Mesenteric fat pad (tissue), 1 donor: ENCODE measurements around the gene ENDOU. TPM values are rescaled to one million over a fixed set of nuclear protein-coding genes. Genes with fewer than 3 reads are reported as not detected.

Experiments used
- DNase-seq: peaks from one replicate; pipeline ENCODE4 v3.0.0-alpha.2; 2020; ENCODE audit warnings: low spot score
- total RNA-seq: library from RNA; stranded (reverse); fragmentation: NEBNext Ultra II Directional; extraction: Animal tissue kit (Norgen Biotek cat#: 25700); gene quantifications from one replicate; pipeline ENCODE4 v1.2.1, GENCODE V29; 2021
- donor health status: DM: yes; HTN: yes; CAD: no.

Gene ENDOU
- total RNA-seq, 1 donor from 2014 or later: 1.4 TPM

DNA sequence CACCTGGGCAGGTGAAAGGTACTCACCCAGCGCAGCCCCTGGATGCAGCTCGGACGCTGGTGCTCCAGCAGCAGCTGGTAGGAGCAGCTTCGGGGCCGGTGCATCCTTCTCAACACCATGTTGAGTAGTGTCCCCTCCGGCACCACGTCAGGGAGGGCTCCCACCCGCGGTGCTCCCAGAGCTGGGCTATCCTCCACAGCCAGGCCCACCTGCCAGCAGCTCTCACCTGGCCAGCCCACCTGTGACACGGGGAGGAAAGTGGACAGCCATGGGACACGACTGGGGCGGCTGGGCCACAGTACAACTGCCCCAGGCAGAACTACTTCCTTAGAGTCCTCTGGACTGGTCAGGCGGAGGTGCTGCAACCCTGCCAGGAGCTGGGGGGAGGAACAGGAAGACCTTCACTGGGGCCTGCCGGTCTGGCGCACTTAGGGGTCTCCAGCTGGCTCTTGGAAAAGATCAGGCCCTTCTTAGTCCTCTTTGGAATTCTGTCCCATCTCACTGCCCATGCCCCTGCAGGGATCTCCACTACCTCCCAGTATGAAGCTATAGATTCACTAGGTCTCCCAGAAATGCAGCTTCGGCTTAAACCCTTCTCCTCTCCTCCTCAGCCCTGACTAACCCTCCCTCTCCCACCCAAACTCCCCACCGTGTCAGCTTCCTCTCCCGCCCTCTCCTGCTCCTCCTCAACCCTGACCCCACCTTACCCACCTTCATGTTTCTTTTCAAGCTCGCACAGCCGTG lies 32.7 kb upstream of the ENDOU start:
- no peak for DNase-seq

DNA sequence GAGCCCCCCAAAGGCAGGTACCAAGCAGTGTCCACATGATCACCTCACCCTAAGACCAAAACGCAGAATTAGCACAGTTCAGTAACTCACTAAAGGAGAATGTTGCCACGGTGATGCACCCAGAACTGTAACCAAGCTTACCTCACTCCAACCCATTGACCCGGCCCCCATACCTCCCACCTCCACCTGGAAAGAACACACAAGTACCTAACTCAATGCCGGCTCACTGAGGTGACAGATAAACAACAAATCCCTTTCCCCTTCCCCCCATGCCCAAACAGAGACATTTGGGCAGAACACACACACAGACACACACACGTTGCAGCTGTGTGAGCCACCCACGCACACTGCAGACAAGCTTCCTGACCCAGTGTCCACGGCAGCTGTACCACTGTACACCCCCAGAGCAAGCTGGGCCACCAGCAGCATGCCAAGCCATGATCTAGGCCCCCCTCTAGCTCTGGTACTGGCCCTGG lies 32.1 kb upstream of the ENDOU start:
- no peak for DNase-seq

DNA sequence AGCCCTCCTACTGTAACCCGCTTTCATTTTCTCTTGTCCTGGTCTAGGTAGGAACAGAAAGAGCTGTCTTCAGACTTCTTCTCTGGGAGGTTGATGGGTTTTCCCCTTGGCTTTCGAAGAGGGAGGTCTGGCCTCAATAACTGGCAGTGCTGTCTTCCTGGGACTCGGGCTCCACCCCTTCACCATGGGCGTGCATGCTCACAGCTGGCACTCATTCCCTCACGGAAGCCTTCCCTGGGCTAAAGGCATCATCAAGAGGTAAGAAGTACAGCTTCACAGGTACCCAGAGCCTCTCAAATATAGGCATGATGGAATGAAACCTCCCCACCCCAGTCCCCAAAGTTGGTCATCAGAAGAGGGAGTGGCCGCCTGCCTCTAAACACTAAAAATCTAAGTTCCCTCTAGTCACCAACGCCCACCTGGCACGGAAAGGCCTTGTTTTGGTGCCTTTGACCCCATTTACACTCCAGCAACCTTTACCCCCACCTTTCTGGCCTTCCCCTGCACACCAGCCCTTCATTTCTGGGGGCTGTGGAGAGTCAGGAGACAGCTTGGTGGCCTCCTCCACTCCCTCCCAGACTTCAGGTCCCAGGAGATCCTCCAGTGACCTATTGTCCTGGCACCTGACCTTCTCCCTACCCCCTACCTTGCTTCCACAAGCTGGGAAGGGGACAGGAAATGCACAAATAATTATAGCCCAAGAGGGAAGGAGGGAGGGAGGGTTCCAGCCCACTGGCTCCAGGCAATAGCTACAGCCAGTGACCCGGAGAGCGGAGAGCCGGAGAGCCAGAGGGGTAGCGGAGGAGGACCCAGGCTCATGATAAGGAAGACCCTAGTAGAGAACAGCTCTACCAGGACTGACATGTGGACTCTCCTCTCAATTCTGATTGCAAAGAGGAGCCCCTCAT lies 30.6 kb upstream of the ENDOU start:
- DNase-seq: no peak

DNA sequence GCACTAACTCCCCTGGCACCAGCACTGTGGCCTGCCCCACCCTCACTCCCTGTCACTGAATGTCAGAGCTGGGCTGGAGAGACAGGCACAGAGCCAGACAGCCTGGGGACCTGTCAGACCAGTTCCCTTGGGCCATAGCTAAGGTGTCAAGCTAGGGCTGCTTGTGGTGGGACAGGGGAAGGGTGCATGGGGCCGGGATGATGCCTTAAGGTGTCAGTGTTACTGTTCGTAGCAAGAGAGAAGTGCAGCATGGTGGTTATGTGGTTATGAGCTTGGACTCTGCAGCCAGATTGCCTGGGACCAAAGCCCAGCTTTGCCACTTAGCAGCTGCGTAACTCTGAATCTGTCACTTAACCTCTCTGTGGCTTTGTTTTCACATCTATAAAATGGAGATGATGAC lies 29.6 kb upstream of the ENDOU start:
- DNase-seq: no peak

DNA sequence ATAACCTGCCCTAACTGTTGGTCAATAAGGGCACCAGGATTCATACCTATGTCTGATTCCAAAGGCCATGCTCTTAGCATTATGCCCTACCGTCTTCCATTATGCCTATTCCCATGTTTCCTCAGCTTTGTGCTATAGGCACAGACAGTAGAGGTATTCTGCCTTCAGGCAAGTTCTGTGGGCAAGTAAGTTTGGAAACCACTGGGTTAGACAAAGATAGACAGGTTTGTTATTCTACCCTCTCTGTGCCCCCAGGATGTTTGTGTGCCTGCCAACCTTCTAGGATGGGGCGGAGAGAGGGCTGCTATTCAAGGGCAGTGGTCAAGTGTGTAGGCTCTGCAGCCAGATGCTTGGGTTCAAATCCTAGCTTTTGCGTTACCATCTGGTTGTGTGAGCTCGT lies 28.8 kb upstream of the ENDOU start:
- DNase-seq: no peak

DNA sequence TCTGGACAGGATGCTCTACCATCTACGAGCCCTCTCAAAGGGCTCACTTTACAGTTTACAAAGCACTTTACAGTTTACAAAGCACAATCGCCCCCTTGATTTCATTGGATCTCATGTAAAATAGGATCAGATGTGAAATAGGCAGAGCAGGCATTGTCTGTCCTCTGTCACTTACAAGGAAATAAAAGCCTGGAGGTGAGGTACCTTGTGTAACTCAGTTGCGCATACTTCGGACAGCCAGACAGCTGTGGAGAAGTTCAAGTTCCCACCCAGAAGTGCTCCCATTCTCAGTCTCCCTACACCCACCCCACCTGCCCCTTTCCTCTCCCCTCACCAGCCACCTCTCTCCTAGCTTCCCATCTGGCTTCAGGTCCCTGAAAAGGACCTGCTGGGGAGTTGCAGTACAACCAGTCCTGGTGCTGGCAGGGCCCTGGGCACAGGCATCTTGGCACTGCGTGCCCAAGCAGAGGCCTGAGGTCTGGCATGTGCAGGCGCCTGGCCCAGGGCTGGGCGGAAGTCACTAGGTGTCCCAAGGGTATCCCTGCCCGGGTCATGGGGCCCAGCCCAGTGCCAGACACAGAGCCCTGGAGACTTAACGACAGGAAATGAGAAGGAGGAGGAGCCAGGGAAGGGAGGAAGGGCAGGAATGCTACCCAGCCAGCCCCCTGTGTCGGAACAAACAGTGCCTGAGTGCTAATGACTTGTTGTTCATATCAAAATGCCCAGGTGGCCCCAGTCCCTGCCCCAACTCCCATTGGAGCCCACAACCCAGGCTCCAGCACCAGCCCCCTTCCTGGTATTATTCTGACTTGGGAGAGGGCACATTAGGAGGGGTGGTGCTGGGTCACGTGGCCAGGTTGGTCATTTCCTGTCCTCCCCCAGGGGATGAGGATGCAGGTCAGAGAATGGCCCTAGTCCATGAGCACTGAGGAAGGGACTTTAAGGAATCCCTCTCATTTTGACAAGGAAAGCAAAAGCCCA lies 28.0 kb upstream of the ENDOU start:
- DNase-seq: no peak

DNA sequence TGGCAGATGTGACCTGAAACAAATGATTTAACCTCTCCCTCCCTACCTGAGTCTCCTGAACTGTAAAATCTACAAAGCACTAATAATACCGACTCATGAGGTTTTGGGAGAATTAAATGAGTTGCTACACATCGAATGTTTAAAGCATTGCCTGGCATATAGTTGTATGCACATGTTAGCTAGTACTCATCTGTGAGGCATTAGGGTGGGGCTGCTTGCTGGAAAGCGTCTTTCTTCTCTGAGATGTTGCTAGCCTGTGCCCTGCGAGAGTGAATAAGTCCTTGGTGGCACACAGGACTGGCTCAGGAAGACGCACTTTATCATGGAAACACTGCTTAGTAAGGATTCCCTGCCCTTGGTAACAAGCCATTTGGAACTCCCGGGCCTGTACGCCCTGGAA lies 27.3 kb upstream of the ENDOU start:
- DNase-seq: no peak

DNA sequence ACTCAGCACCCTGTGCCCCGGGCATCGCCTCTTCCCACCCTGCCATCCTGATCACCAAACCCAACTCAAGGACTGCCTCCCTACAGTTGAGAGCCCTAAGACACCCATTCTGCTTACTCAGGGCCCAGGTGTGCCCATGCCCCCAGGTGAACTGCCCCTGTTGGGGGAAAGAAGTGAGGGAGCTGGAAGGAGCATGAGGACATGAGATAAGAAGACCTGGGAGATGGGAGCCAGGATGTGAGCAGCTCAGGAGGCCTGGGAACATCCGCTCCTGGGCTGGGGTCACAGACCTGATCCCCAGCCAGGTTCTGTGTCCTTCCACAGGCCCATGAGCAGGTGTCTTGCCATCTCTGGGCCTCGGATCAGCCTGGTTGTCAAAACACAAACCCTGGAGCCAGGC lies 26.8 kb upstream of the ENDOU start:
- DNase-seq: no peak

DNA sequence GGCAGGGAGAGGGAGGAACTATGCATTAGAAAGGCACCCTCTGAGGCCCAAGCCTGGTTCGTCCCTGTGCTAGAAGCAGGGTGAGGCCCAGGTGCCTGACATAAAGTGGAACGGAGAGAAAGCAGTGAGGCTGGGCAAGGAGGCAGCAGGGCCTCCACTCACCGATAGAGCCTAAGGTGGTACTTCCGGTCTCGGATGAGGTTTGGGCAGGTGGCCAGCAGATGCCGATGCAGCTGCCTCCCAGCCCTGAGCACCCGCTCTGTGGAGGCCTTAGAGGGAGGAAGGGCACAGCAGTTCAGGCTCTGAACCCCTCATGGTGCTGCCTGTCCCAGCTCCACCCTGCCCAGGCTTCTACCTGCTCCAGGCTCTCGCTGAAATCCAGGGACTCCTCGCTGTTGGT lies 26.3 kb upstream of the ENDOU start:
- DNase-seq: no peak

DNA sequence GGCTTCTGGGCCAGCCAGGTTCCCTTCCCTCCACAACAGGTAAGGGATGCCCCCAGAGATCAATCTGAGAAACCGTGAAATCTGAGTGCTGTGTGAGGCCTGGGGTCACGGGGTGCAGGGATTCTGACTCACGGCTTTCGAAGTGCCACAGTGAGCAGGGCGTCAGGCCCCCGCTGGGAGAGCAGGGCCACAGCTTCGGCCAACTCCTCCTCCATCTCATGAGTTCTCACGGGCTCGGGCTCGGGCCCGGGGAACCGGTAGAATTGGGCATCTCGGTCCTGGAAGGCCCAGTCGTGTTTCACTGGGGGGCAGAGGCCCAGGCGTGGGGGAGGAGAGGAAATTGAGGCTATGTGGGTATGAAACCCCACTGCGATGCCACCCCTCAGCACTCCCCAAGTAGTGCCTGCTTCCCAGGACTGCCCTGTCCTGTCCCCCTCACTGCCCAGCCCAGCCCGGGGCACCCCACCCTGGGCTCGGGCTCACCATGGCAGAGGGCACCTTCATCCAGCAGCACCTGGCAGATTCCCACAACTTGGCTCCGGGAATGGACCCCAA lies 25.7 kb upstream of the ENDOU start:
- DNase-seq: no peak

DNA sequence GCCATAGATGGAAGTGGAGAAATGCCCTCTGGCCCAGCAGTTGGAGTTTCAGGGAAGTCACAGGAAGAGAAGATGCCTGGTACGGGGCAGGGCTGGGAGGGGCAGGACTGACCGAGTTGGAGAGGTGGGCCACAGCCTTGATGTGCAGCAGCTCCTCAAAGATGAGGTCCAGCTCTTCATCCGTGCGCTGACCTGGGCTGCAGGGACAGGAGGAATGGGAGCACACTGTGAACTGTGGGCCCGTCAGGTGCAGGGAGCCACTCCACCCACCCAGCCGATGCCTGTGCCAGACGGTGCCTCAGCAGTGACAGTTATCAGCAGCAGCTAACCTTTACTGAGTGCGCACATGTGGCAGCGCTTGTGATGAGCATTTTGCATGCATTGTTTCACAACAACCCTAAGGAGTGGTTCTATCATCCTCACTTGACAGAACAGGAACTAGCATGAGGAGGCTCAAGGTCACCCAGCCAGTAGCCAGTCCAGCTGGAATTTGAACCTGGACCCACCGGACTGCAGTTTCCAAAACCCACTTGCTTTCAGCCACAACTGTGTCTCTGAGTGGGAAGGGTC lies 25.0 kb upstream of the ENDOU start:
- DNase-seq: no peak

DNA sequence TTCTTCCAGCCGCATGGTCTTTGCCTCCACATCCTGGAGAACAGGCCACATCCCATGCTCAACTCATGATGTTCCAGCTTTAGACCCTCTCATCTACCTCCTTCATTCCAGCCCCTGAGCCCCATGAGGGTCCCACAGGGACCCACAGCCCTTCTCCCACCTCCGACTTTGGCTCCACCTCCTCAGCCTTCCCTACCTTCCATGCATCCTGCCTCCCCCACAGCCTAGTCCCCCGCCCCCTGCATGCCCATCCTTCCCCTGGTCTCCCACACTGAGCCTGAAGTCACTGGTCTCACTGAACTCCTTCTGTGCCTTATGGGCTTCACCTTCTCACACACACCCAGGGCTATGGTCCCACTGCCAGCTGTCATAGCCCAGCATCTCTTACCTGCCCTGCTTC lies 23.6 kb upstream of the ENDOU start:
- DNase-seq: no peak

DNA sequence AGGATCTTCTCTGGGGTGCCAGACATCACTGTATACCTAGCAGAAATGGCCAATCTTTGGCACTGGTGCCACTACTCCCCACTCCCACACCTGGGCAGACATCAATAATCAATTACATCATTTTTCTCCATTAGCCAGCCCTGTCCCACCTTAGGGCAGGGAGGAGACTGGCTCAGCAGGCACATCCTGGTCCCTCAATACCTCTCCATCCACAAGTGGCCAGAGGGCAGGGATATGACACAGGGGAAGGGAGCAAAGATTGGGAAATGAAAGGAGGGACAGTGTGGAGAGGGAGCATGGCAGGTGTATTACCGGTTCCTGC lies 23.2 kb upstream of the ENDOU start:
- DNase-seq: no peak

DNA sequence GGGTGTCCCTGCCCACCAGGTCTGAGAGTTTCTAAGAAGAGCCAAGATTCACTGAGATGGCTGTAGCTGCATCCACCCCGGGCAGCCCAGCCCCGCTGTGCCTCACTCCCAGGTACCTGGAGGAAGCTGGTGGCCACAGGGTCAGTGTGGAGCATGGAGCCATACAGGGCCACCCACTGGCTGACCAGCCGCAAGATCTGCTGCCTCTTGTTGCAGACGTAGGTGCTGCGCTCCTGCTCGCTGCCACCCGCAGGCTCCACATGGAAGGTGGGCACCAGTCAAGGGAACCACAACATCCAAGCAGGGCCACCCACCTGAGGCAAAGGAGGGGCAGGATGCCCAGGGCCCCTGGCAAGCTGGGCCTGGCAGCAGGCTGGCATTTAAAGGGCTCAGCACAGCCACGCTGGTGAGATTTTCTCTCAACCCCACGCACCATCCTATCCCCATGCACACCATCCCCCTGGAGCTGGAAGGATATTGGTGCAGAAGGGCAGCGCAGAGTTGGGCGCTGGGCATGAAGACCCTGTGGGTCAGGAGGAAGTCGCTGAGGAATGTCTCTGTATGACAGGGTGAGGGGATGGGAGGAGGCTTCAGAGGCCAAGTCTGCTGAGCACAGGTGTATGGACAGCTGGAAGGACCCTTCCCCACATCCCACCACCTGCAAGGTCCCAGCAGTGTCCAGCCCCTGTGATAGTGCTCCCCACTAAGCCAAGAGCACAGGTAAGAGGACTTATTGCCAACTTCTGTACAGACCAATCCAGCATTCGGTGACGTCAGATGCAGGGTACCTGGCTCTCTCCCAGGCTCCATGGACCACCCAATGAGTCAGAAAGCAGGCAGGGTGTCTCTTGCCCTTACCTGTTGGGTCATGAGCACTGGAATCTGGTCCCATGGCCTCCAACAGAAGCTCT lies 22.6 kb upstream of the ENDOU start:
- no peak for DNase-seq

DNA sequence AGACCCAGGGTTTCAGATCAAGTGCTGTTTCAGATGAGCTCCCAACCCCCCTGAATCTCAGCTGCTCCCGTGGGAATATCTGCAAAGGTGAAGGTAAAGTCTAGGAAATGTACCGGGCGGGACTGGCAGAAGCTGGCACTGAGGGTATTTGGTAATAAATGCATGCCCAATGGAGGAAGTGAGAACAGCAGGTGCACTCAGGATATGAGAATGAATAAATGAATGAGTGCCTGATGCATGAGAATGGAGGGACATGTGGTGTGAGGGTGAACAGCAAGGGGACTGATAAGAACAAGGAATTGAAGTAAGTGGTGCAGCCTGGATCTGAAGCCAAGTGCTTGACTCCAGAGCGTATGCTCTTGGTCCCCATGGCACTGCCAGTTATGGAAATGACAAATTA lies 21.8 kb upstream of the ENDOU start:
- no peak for DNase-seq

DNA sequence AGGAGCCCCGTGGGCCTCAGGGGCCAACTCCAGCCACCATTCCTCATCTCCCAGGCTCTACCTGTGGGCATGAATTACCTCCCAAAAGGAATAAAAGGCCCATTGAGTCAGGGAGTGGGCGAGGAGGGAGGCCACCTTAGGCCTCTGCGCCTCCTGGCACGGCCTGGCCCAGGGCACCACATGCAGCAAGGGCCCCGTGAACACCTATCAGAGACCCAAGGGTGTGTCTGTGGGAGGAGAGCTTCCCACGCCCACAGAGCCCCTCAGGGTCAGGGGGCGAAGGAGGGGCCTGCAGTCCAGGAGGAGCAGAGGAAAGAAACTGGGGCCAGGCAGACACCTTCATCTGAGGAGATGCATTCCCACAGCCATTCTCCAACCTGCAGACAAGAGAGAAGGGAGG lies 21.2 kb upstream of the ENDOU start:
- DNase-seq: no peak

DNA sequence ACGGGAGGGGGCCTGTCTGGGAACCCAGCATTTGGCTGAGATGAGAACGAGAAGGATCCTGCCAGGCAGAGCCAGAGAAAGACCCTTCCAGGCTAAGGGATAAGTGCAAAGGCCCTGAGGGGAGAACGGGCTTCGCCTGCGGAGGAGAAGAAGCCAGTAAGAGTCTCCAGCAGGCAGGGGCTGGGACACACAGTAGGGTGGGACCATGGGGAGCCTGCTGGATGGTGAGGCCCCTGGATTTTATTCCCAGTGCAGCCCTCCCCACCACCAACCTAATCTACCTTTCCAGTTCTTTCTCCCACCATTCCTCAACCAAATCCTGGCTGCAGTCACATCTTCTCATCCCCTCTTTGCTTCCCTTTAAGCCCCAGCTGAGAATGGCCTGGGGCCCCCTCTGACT lies 20.8 kb upstream of the ENDOU start:
- no peak for DNase-seq

DNA sequence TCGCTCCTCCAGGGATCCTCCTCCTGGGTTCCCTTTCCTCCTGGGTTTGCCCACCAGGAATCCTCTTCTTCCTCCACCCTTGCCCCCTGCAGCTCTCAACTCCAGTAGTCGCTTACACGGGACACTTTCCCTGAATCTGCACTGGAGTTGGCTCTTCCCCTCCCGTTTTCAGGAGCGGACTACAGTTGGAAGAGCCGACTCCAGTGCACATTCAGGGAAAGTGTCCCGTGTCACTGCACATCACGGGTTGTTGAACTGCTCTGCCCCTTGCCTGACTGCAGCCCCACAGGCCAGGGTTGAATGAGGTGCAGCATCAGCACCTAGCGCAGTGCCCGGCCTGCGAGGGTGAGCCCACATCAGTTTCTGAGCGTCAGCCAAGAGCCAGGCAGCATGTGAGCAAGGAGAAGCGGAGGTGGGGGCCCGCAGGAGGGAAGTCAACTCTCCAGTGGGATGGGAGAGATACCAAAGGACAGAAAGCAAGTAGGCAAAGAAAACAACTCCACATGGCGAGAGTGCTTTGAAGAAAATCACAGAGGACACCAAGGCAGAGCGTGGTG lies 20.3 kb upstream of the ENDOU start:
- no peak for DNase-seq

DNA sequence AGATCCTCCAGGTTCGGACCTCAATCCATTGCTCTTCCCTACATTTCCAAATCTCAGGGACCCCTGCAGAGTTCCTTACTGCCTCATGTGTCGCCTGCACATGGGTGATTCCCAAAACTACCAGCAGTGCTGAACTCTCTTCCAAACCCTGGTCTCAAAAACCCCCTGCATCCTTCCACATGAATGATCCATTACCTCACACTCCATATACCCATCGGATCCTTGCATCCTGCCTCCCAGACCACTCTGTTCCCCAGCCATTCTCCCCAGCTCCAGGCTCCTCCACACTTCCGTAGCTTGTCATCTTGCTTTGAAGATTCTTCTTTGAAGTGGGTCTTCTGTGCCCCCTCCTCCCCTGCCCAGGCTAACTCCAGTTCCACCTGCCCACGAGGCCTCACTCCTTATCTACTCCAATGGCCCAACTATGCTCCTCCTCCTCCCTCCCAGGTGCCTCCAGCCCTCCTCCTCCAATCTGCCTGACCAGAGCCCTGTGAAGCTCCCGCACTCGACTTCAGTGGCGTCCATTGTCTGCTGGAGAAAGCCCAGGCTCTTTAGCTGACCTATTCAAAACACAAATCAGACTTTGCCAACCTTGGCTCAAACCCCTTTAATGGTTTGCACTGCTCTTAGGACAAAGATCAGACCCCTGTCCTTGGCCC lies 19.6 kb upstream of the ENDOU start:
- DNase-seq: no peak
